HepG2 (cell line): ENCODE results near the gene RSKR.

Experiments used
- HCFC1 ChIP-seq: fragments of 150-350 bp; IDR thresholded peaks from 2 replicates; pipeline ENCODE4 v1.6.1; 2014; ENCODE audit warnings: low read depth, low read length
- HINFP ChIP-seq: sonication (generic); formaldehyde crosslinking; IDR thresholded peaks from 2 replicates; pipeline ENCODE4 v1.4.0; 2020; ENCODE audit warnings: low read depth, mild to moderate bottlenecking, missing genetic modification reagents
- KDM4B ChIP-seq: sonication (generic); formaldehyde crosslinking; IDR thresholded peaks from 2 replicates; pipeline ENCODE4 v1.4.0; 2020; ENCODE audit warnings: missing genetic modification reagents
- NFYB ChIP-seq: sonication (generic); formaldehyde crosslinking; IDR thresholded peaks from 2 replicates; pipeline ENCODE4 v1.4.0; 2020; ENCODE audit warnings: missing genetic modification reagents
- POLR2A ChIP-seq, 2 experiments: IDR thresholded peaks; 2 replicates each; pipeline ENCODE4 v1.6.1; 2011; ENCODE audit warnings: low read depth in 2 of 2, low read length in 2 of 2, mild to moderate bottlenecking in 1 of 2, moderate library complexity in 1 of 2; ENCODE audit not compliant: insufficient read depth in 1 of 2
- POLR2AphosphoS5 ChIP-seq: IDR thresholded peaks from 2 replicates; pipeline ENCODE4 v1.6.1; 2012; ENCODE audit warnings: low read depth, low read length
- RAD51 ChIP-seq: fragments of 450-650 bp; IDR thresholded peaks from 2 replicates; pipeline ENCODE4 v1.6.1; 2016; ENCODE audit warnings: borderline replicate concordance
- RXRA ChIP-seq: sonication (generic); formaldehyde crosslinking; IDR thresholded peaks from 2 replicates; pipeline ENCODE4 v1.5.1; 2020; ENCODE audit warnings: missing genetic modification reagents
- SAP130 ChIP-seq: IDR thresholded peaks from 2 replicates; pipeline ENCODE4 v1.6.1; 2016; ENCODE audit warnings: low read depth
- YY1 ChIP-seq: IDR thresholded peaks from 2 replicates; pipeline ENCODE4 v1.6.1; 2011; ENCODE audit warnings: low read length, low read depth, moderate library complexity, mild to moderate bottlenecking; ENCODE audit not compliant: insufficient read depth, insufficient replicate concordance

GRCh38 chr17:28577466-28577824 is 36.5 kb downstream of the RSKR start:
- TF ChIP-seq HINFP (CRISPR knock-in tag) (no peak), POLR2A (IDR thresholded peaks at IDR 0.05; ENCODE audit: insufficient read depth in 1 of 2, low read depth in 2 of 2, low read length in 2 of 2) (no peak), RXRA (CRISPR knock-in tag) (no peak), POLR2AphosphoS5 (no peak), KDM4B (CRISPR knock-in tag) (no peak), HCFC1 (no peak), NFYB (CRISPR knock-in tag) (no peak), RAD51 (no peak), YY1 (no peak), SAP130 (CRISPR knock-in tag) (no peak)
